ENCODE measurements around the gene CDKN1A. TPM values are rescaled to one million over a fixed set of nuclear protein-coding genes. Genes with fewer than 3 reads are reported as not detected.

Gene CDKN1A
- total and polyA plus RNA-seq, 10 of the 15 experiments (the other 5 are each of a cell fraction or from before 2014, with no cell fraction given), result 25.2 to 637 (median 216) TPM

- TF ChIP-seq ZBTB40 (IDR thresholded peaks at IDR 0.05; ENCODE audit: borderline replicate concordance) (no peak), ZNF207 (IDR thresholded peaks at IDR 0.05; ENCODE audit: borderline replicate concordance) (no peak), SMAD5 (IDR thresholded peaks at IDR 0.05; ENCODE audit: low read depth) (no peak), BCL11A (IDR thresholded peaks at IDR 0.05; ENCODE audit: low read depth, low read length) (no peak), ATF7 (IDR thresholded peaks at IDR 0.05; ENCODE audit: low read depth) (no peak), CREM (IDR thresholded peaks at IDR 0.05; ENCODE audit: low read depth) (no peak), SPI1 (IDR thresholded peaks at IDR 0.05; ENCODE audit: borderline replicate concordance, insufficient read depth, low read depth, low read length) (no peak), PML (IDR thresholded peaks at IDR 0.05; ENCODE audit: low read length) (no peak), ESRRA (IDR thresholded peaks at IDR 0.05; ENCODE audit: low read length) (no peak), CEBPZ (IDR thresholded peaks at IDR 0.05; ENCODE audit: low read depth, low read length) (no peak), RUNX3 (IDR thresholded peaks at IDR 0.05; ENCODE audit: low read length) (no peak), PKNOX1 (IDR thresholded peaks at IDR 0.05) (no peak)
Observed at GRCh38 chr6:36639171-36639808, 39.2 kb upstream of the CDKN1A start (continued).
